AG09319 (cell line): ENCODE measurements around the gene F2.

ENCODE experiments used
- DNase-seq: peaks from one replicate; pipeline ENCODE4 v3.0.0-alpha.2; 2010; ENCODE audit warnings: low read depth; ENCODE audit errors: extremely low read depth
- CTCF ChIP-seq: IDR thresholded peaks from 2 replicates; pipeline ENCODE4 v1.5.1; 2011; ENCODE audit warnings: low read depth, mild to moderate bottlenecking, inconsistent platforms, low read length, moderate library complexity

The F2 gene

GRCh38 chr11:46727952-46728658, 9.1 kb downstream of the F2 start:
- no peak for DNase-seq
- TF ChIP-seq CTCF = no peak

- TF ChIP-seq CTCF = no peak
- no peak for DNase-seq
Observed at GRCh38 chr11:46728659-46729040, 9.6 kb downstream of the F2 start.

- DNase-seq = no peak
- no peak for TF ChIP-seq CTCF
Observed at GRCh38 chr11:46729110-46730027, 10.4 kb downstream of the F2 start.

- no peak for TF ChIP-seq CTCF
- DNase-seq = no peak
Observed at GRCh38 chr11:46731545-46731944, 12.5 kb downstream of the F2 start.

GRCh38 chr11:46733234-46733633, 14.2 kb downstream of the F2 start:
- no peak for TF ChIP-seq CTCF
- DNase-seq = no peak

- TF ChIP-seq CTCF = no peak
- DNase-seq = no peak
Observed at GRCh38 chr11:46736146-46736545, 17.1 kb downstream of the F2 start.

GRCh38 chr11:46736615-46737014, 17.6 kb downstream of the F2 start:
- no peak for DNase-seq
- TF ChIP-seq CTCF = no peak
